Peyer's patch (tissue), 4 donors: ENCODE data around the gene KCNB1.

Source experiments
- POLR2A ChIP-seq, 2 donors: fragments of 450-650 bp; IDR thresholded peaks; one replicate each; pipeline ENCODE4 v1.5.1; 2017; ENCODE audit warnings: antibody characterized with exemption in 2 of 2, mild to moderate bottlenecking in 2 of 2, moderate library complexity in 2 of 2
- TF ChIP-seq, protein P1 (sequence below), 6 experiments: fragments of 450-650 bp in 4 of 6; fragments of 200-600 bp in 2 of 6; sonication (generic) in 1 of 6; IDR thresholded peaks; one replicate each; pipeline ENCODE4 v1.5.1; 2017 to 2019; ENCODE audit warnings: antibody characterized with exemption in 6 of 6, mild to moderate bottlenecking in 3 of 6, moderate library complexity in 1 of 6

DNA sequence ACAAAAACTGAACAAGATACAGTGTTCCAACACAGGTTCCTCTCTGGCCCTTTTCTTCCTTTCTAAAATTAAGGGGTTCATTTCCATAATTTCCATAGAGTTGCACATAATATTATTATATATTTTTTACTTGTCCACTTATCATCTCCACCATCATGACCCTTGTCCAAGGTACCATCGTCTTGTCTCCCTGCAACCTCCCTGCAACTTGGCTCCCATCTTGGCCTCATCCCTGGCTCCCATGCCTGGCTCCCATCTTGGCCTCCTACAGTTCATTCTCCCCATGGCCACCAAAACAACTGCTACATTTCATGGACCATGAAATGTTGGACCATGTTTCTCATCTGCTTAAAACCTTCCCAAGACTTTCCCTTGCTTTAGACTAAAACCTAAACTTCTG is 3.1 kb upstream of the KCNB1 start:
- TF ChIP-seq, protein P1, sequence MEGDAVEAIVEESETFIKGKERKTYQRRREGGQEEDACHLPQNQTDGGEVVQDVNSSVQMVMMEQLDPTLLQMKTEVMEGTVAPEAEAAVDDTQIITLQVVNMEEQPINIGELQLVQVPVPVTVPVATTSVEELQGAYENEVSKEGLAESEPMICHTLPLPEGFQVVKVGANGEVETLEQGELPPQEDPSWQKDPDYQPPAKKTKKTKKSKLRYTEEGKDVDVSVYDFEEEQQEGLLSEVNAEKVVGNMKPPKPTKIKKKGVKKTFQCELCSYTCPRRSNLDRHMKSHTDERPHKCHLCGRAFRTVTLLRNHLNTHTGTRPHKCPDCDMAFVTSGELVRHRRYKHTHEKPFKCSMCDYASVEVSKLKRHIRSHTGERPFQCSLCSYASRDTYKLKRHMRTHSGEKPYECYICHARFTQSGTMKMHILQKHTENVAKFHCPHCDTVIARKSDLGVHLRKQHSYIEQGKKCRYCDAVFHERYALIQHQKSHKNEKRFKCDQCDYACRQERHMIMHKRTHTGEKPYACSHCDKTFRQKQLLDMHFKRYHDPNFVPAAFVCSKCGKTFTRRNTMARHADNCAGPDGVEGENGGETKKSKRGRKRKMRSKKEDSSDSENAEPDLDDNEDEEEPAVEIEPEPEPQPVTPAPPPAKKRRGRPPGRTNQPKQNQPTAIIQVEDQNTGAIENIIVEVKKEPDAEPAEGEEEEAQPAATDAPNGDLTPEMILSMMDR (IDR thresholded peaks at IDR 0.05) = no peak
- TF ChIP-seq POLR2A (IDR thresholded peaks at IDR 0.05) = no peak
